ENCODE measurements around the gene CD151. TPM values are rescaled to one million over a fixed set of nuclear protein-coding genes. Genes with fewer than 3 reads are reported as not detected.
A peak's percentile ranks its signal among the peaks of the same experiment; 100 is the strongest.

The CD151 gene
- total RNA-seq, 1 experiment from 2014 or later = 190 TPM

DNA sequence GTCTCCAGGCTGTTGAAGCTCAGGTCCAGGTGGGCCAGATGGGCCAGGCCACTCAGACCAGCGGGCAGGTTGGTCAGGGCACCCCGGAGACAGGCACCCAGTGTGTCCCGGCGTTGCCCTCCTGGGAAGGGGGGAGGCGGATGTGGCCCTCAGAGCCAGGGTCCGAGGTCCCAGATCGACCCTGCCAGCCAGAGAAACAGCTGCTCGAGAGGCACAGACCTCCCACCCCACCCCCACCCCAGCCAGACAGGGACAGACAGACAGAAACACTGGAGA lies 29.3 kb upstream of the CD151 start:
- DNase-seq = no peak
- Histone ChIP-seq H3K36me3 (replicated peaks; ENCODE audit: control insufficient read depth, insufficient read depth, low read length) (peaks cover 9% of the 10 kb centered on the region), H3K4me3 (ENCODE audit: insufficient read depth, low read depth, low read length) (no peak overlapping the region), H3K27me3 (ENCODE audit: control insufficient read depth, insufficient read depth, low read length) (no peaks in the 10 kb centered on the region)

DNA sequence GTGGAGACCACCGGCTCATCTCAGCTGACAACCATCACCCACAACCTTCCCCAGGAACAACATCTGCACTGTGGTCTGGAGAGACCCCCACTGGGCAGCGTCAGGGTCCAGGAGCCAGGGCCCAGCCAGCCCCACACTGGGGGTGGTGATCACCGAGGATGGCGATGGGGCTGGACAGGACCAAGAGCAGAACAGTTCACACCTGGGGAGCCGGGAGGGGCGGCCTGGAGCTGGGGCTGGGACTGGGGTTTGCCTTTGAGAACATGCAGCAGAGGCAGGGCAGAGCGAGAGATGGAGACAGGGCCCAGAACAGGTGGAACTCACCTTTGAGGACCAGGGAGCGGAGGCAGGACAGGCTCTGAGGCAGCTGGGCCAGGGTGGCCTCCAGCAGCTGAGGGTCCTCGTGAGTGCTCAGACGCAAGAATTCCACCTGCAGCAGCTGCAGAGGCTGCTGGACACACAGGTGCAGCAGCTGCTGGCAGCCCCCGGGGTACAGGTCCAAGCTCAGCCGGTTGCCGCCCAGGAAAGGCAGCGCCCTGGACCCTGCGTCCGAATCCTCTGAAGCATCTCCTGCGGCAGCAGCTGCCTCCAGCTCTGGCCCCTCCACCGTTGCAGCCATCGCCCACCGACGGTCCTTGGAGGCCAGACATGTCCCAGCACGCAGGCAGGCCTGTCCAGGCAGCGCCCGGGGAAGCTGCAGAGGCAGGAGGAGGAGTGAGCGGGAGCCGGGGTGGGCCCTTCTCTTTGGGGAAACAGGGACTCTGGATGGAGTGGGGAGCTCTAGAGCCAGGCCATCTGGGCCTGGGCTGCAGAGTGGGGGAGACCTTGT lies 28.8 kb upstream of the CD151 start:
- Histone ChIP-seq H3K4me3 (ENCODE audit: insufficient read depth, low read depth, low read length) (peak overlapping the region; percentile 59), H3K36me3 (replicated peaks; ENCODE audit: control insufficient read depth, insufficient read depth, low read length) (peaks cover 9% of the 10 kb centered on the region), H3K27me3 (ENCODE audit: control insufficient read depth, insufficient read depth, low read length) (no peaks in the 10 kb centered on the region)
- DNase-seq = peak; percentile 82

DNA sequence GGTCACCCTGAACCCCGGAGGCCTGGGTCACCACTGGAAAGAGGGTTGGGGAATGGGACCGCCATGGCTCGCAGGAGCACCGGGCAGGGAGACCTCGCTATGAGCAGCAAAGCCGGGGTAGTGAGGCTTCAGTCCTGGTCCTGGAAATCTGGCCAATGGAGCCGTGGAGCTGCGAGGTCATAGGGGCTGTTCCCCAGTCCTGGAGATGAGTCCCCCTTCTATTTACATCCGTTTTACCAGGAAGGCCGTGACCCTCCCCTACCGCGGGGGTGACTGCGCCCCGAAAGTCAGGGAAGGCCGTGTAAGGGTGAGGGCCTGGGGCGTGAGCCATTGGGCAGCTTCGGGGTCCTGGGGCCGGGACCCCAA lies 28.2 kb upstream of the CD151 start:
- Histone ChIP-seq H3K4me3 (ENCODE audit: insufficient read depth, low read depth, low read length) (peak overlapping the region; percentile 59), H3K27me3 (ENCODE audit: control insufficient read depth, insufficient read depth, low read length) (no peaks in the 10 kb centered on the region), H3K36me3 (replicated peaks; ENCODE audit: control insufficient read depth, insufficient read depth, low read length) (peaks cover 9% of the 10 kb centered on the region)
- DNase-seq = peak; percentile 81

DNA sequence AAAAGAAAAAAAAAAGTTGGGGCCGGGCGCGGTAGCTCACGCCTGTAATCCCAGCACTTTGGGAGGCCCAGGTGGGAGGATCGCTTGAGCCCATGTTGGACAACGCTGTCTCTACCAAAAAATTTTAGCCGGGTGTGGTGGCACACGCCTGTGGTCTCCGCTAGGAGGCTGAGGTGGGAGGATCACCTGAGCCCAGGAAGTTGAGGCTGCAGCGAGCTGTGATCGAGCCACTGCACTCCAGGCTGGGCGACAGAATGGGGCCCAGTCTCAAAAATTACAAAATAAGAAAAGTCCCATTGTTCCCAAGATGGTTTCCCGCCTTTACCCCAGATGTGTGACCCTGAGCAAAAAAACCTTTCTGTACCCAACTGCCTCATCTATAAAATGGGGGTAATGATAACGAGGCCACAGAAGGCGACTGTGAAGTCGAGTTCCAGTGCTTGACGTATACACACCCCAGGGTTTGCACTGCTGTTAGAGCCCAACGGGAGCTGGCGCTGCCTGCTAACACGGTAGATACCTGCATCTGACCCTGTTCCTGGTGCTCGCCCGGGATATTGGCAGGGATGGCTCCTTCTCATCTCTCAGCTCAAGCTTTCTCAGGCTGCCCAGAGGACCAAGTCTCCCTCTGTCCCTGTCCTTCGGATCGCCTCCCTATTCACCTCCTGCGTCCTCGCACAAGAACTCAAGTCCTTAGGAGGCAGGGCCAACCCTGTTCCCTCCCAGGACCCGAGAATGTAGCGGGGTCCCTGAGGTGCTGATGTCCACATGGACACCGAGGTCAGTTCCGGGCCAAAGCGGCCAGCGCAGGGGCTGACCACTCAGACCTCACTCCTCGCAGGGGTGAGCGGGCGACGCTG lies 24.1 kb upstream of the CD151 start:
- Histone ChIP-seq H3K27me3 (ENCODE audit: control insufficient read depth, insufficient read depth, low read length) (no peaks in the 10 kb centered on the region), H3K4me3 (ENCODE audit: insufficient read depth, low read depth, low read length) (peak overlapping the region; percentile 98), H3K36me3 (replicated peaks; ENCODE audit: control insufficient read depth, insufficient read depth, low read length) (peaks cover 26% of the 10 kb centered on the region)
- no peak for DNase-seq

DNA sequence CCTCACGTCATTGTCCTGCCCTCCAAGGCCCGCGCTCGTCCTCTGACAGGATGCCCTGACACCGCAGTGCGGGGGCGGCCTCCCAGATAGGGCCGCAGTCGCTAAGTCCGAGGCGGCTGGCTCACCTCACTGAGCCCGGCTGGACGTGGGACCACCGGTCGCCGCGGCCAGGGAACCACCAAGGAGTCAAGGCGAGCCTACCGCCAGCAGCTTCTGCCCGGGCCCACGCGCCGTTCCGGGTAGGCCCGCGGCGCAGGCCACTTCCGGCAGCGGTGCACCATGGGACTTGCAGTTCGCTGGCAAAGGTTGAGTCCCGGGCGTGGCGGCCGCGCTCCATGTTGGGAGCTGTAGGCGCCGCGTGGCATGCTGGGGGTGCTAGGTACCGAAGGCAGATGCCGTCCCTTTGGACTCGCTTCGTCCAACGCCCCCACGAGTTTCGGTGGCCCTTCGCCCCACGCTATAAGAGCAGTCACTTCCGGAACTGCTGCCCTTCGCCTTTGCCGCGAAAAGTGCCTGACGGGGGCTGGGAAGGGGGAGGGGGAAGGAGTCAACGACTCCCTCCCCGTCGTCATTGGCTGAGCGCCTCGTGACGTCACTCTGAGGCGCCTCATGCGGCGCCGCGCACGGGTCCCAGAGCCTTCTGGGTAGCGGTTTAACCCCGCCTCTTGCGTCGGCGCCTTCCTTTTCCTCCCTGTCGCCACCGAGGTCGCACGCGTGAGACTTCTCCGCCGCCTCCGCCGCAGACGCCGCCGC lies 23.3 kb upstream of the CD151 start, which contains the start of gene RPLP2:
Gene RPLP2 (plus strand): TSS at position 681 of the 753 bp plus-strand sequence. CDS start 268 bp downstream, outside the sequence.
- peaks cover 26% of the 10 kb centered on the region for H3K36me3 ChIP-seq (replicated peaks; ENCODE audit: control insufficient read depth, insufficient read depth, low read length)
- no peaks in the 10 kb centered on the region for H3K27me3 ChIP-seq (ENCODE audit: control insufficient read depth, insufficient read depth, low read length)
- DNase-seq = peak; percentile 99
- H3K4me3 ChIP-seq (ENCODE audit: insufficient read depth, low read depth, low read length) = peak within 1 kb of the TSS; percentile 98

DNA sequence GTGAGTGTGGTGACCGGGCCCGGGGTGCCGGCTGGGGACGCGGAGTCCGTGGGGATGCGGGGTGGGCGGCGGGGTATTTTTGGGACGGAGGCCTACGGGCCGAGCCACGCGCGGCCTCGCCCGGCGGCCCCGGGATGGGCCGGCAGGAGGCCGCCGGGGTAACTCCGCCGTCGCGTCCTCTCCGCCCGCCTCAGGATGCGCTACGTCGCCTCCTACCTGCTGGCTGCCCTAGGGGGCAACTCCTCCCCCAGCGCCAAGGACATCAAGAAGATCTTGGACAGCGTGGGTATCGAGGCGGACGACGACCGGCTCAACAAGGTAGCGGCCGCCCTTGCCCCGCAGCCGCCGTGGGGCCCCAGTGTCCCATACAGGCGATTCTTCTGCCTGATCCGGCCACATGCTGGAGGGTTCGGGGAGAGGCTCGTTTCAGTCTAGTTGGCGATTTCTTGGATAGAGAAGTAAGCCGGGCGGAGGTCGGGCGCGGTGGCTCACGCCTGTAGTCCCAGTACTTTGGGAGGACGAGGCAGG lies 22.6 kb upstream of the CD151 start:
- DNase-seq = no peak
- Histone ChIP-seq H3K36me3 (replicated peaks; ENCODE audit: control insufficient read depth, insufficient read depth, low read length) (peaks cover 26% of the 10 kb centered on the region), H3K27me3 (ENCODE audit: control insufficient read depth, insufficient read depth, low read length) (no peaks in the 10 kb centered on the region), H3K4me3 (ENCODE audit: insufficient read depth, low read depth, low read length) (peak overlapping the region; percentile 98)

DNA sequence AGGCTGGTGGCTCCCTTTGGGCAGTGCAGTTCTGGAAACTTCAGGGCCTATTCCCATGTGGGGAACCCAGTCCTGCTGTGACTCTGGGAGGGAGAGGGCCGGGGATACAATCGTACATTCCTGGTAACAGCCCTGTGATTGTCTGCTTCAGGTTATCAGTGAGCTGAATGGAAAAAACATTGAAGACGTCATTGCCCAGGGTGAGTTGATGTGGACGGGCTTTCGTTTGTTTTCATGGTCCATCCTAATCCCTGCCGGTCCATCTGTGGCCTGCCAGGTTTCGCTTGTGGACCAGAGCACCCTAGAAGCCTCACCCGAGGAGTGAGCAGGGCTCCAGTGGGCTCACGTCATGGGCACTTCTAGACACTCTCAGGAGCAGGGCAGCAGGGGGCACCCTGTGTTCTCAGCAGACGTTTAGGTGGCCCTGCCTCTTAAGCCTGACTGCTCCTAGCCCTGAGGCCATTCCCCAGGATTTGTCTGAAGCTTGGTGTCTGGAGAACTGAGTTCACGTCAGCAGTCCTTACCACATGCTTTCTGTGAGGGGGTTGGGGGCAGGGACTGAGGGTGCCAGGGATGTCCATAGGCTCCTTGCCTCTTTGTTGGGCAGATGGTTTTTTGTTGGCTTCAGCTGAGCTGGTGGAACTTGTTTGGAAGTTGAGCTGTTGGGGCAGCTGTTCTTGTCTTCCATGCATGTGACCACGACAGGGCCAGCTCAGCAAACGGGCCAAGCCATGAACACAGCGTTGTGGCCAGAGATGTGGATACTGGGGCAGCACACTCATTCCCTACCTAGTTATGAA lies 21.1 kb upstream of the CD151 start:
- no peak for DNase-seq
- Histone ChIP-seq H3K4me3 (ENCODE audit: insufficient read depth, low read depth, low read length) (no peak overlapping the region), H3K27me3 (ENCODE audit: control insufficient read depth, insufficient read depth, low read length) (no peaks in the 10 kb centered on the region)

DNA sequence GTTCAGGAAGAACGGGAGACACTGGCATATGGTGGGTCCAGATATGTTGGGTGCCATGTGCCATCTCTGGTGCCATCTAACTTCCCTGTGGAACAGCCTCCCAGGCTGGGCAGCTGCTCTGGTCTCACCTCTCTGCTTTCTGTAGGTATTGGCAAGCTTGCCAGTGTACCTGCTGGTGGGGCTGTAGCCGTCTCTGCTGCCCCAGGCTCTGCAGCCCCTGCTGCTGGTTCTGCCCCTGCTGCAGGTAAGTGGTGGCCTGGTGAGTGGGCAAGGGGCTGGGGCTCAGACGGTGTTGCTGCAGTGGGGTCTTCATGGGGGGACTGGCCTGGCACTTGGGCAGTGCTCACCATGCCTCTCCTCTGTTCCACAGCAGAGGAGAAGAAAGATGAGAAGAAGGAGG lies 20.4 kb upstream of the CD151 start:
- H3K27me3 ChIP-seq (ENCODE audit: control insufficient read depth, insufficient read depth, low read length) = no peaks in the 10 kb centered on the region
- H3K36me3 ChIP-seq (replicated peaks; ENCODE audit: control insufficient read depth, insufficient read depth, low read length) = peaks cover 26% of the 10 kb centered on the region
- H3K4me3 ChIP-seq (ENCODE audit: insufficient read depth, low read depth, low read length) = no peak overlapping the region
- no peak for DNase-seq

More for the DNA sequence above, 21.1 kb upstream of the CD151 start:
- H3K36me3 ChIP-seq (replicated peaks; ENCODE audit: control insufficient read depth, insufficient read depth, low read length) = peaks cover 26% of the 10 kb centered on the region

DNA sequence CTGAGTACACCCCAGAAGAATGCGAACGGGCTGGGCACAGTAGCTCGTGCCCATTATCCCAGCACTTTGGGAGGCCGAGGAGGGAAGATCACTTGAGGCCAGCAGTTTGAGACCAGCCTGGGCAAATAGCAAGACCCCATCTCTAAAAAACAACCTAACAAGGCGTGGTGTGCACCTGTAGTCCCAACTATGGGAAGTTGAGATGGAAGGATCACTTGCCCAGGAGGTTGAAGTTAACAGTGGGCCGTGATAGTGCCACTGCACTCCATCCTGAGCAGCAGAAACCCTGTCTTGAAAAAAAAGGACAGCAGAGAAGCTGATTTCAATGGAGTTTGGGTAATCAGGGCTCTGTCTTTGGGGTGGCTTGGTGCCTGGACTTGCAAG lies 19.7 kb upstream of the CD151 start:
- Histone ChIP-seq H3K36me3 (replicated peaks; ENCODE audit: control insufficient read depth, insufficient read depth, low read length) (peaks cover 26% of the 10 kb centered on the region), H3K27me3 (ENCODE audit: control insufficient read depth, insufficient read depth, low read length) (no peaks in the 10 kb centered on the region), H3K4me3 (ENCODE audit: insufficient read depth, low read depth, low read length) (no peak overlapping the region)
- no peak for DNase-seq

DNA sequence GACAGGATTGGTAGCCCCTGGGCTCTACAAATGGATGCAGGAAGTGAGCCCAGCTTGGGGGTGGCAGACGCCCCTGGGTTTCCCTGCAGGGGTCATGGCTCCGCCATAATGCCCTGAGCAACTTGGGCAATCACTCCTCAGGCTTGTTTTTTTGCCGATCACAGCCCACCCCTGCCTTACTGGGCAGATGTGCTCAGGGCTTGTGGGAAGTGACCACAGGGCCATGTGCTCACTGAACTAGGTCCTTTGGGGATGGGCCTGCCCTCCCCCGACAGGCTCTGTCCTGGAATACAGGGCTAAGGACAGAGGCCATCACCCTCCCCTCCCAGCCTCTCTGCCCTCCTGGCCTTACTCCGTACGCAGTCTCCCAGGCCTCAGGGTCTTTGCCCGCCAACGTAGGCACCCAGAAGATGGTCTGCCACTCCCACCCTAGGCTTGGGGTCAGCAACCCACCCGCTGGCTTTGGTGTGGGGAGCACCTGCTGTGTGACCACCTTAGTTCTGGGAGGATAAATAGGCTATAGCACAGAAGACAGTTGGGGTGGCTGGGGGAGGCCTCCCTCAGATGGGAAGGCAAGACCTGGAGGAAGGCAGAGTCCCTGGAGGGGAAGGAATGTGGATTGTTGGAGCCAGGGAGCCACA lies 19.2 kb upstream of the CD151 start:
- Histone ChIP-seq H3K4me3 (ENCODE audit: insufficient read depth, low read depth, low read length) (no peak overlapping the region), H3K27me3 (ENCODE audit: control insufficient read depth, insufficient read depth, low read length) (no peaks in the 10 kb centered on the region), H3K36me3 (replicated peaks; ENCODE audit: control insufficient read depth, insufficient read depth, low read length) (peaks cover 26% of the 10 kb centered on the region)
- DNase-seq = no peak

DNA sequence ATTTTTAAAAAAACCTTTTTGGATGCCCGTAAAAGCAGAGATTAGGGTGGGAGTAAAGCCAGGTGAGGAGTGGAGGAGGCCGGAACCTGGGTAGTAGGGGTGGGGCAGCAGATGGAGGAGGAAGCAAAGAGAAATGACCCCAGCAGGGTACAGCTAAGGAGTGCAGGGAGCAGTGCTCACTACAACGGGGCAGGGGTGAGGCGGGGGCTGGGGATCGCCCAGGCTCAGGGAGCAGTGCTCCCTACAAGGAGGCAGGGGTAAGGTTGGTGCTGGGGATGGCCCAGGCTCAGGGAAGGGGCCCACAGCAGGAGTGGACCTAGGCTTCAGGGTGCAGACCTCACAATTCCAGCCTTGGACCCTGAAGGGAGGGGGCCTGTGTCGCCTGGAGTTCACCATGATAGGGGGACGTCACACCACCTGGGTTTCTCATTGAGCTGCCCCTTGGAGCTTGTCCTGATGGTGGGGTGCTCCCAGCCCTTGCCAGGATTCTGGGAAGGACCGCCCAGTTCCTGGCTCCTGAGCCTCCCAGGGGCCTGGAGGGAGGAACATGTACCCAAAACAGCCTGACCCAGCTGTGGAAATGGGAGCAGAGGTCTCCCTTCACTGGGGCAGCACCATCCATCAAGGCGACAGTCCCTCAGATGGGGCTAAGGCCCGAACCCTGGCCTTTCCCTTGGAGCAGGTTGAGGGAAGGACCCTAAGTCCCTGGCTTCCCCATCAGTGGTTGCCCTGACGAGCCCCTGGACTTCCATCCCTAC lies 16.9 kb upstream of the CD151 start:
- Histone ChIP-seq H3K36me3 (replicated peaks; ENCODE audit: control insufficient read depth, insufficient read depth, low read length) (peaks cover 26% of the 10 kb centered on the region), H3K4me3 (ENCODE audit: insufficient read depth, low read depth, low read length) (no peak overlapping the region), H3K27me3 (ENCODE audit: control insufficient read depth, insufficient read depth, low read length) (no peaks in the 10 kb centered on the region)
- no peak for DNase-seq

DNA sequence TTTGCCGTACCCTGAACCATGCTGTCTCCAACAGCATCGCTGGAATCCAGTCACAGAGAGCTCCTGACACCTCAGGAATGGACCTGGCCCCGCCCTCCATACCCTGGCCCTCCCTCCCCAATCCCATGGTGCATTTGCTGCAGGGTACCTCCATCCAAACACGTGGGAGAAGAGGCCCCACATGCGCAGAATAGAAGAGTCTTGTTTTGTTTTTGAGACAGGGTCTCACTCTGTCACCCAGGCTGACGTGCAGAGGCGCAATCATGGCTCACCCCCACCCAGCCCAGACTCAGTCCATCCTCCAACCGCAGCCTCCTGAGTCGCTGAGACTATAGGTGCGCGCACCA lies 16.3 kb upstream of the CD151 start:
- peaks cover 21% of the 10 kb centered on the region for H3K36me3 ChIP-seq (replicated peaks; ENCODE audit: control insufficient read depth, insufficient read depth, low read length)
- no peaks in the 10 kb centered on the region for H3K27me3 ChIP-seq (ENCODE audit: control insufficient read depth, insufficient read depth, low read length)
- no peak overlapping the region for H3K4me3 ChIP-seq (ENCODE audit: insufficient read depth, low read depth, low read length)
- DNase-seq = no peak
